CMK (cell line): ENCODE data around the gene RAB3C.
"Not testable (repeated sequence)": the region's sequence is repeated elsewhere in the genome, so short reads cannot be mapped to it uniquely, and the experiment has no call there.

Experiments
- DNase-seq: peaks from one replicate; pipeline ENCODE4 v3.0.0-alpha.2; 2010; ENCODE audit warnings: low read depth

RAB3C gene

GRCh38 chr5:58675341-58675740, 92.5 kb downstream of the RAB3C start:
- DNase-seq = no peak

- DNase-seq = no peak
Observed at GRCh38 chr5:58677650-58678049, 94.8 kb downstream of the RAB3C start.

- no peak for DNase-seq
Observed at GRCh38 chr5:58680503-58680902, 97.6 kb downstream of the RAB3C start.

GRCh38 chr5:58681943-58682342, 99.1 kb downstream of the RAB3C start:
- DNase-seq = no peak

- DNase-seq = no peak
Observed at GRCh38 chr5:58683567-58683966, 100.7 kb downstream of the RAB3C start.

- DNase-seq = no peak
Observed at GRCh38 chr5:58687079-58687478, 104.2 kb downstream of the RAB3C start.

- DNase-seq = no peak
Observed at GRCh38 chr5:58687595-58687994, 104.7 kb downstream of the RAB3C start.

GRCh38 chr5:58699088-58699761, 116.3 kb downstream of the RAB3C start:
- not testable (repeated sequence) for DNase-seq

- no peak for DNase-seq
Observed at GRCh38 chr5:58699762-58700118, 116.9 kb downstream of the RAB3C start.

- peak; percentile 7 for DNase-seq
Observed at GRCh38 chr5:58703925-58704555, 121.2 kb downstream of the RAB3C start.

GRCh38 chr5:58706736-58707135, 123.9 kb downstream of the RAB3C start:
- DNase-seq = no peak

GRCh38 chr5:58708456-58708855, 125.6 kb downstream of the RAB3C start:
- no peak for DNase-seq

GRCh38 chr5:58710425-58710824, 127.5 kb downstream of the RAB3C start:
- DNase-seq = not testable (repeated sequence)

GRCh38 chr5:58710871-58711270, 128.0 kb downstream of the RAB3C start:
- DNase-seq = no peak

GRCh38 chr5:58711965-58712364, 129.1 kb downstream of the RAB3C start:
- DNase-seq = no peak

- no peak for DNase-seq
Observed at GRCh38 chr5:58714046-58714445, 131.2 kb downstream of the RAB3C start.

- no peak for DNase-seq
Observed at GRCh38 chr5:58715997-58716656, 133.3 kb downstream of the RAB3C start.

GRCh38 chr5:58716713-58717112, 133.8 kb downstream of the RAB3C start:
- no peak for DNase-seq

- DNase-seq = no peak
Observed at GRCh38 chr5:58717303-58718007, 134.6 kb downstream of the RAB3C start.

- no peak for DNase-seq
Observed at GRCh38 chr5:58718269-58718978, 135.5 kb downstream of the RAB3C start.

- no peak for DNase-seq
Observed at GRCh38 chr5:58722160-58722559, 139.3 kb downstream of the RAB3C start.

- DNase-seq = no peak
Observed at GRCh38 chr5:58724992-58725391, 142.1 kb downstream of the RAB3C start.
